GM10248 (cell line): ENCODE measurements around the gene ZBTB33.

ENCODE experiments used
- CTCF ChIA-PET: fragments of 300-600 bp; sonication (Branson Sonifier 250); formaldehyde crosslinking; extraction: SDS; loops from one replicate; lab custom pipeline; 2021; ENCODE audit warnings: antibody characterized with exemption; lab: Yijun Ruan, JAX
- POLR2A ChIA-PET: fragments of 350-650 bp; sonication (Branson Sonifier 250); formaldehyde crosslinking; extraction: SDS; loops from one replicate; lab custom pipeline; 2020; ENCODE audit warnings: antibody characterized with exemption; lab: Yijun Ruan, JAX
- DNase-seq: peaks from one replicate; pipeline ENCODE4 v3.0.0; 2012; ENCODE audit errors: extremely low spot score
- TF ChIP-seq, protein P1 (sequence below): IDR thresholded peaks from 2 replicates; pipeline ENCODE4 v1.5.1; 2012; ENCODE audit warnings: mild to moderate bottlenecking, low read depth; ENCODE audit errors: extremely low read depth, missing control alignments, control extremely low read depth

The ZBTB33 gene

DNA sequence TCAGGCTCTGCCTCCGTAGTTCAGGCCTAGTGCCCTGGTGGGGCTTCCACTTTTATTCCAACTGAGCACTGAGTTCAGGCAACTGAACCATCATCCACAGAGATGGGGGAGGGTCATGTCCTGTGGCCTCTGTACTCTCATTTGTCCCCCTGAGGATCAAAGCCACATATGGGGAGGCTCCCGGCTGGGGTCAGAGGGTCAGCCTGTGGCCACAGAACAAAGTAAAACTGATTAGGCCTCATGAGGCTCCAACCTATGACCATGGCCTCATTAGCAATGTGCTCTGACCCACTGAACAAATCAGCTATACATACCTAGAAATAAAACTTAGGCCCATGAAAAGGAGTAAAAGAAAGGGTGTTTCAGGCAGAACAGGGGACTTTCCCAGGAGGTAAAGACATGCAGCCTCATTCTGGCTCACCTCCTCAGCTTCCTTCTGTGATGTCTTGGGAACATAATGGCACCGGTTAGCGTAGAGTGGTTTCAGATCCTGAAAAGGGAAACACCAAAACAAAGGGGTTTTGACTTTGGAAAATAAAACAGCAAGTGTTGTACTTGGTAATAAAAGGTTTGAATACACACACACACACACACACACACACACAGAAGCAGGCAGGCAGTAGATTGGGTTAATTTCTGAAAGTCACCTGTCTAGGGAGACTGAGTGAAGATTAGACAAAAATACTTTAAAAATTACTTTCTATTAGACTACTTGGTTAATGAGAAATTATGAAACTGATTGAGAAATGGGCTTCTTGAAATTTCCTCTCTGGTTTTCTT is 36.3 kb downstream of the ZBTB33 start:
- ChIA-PET POLR2A (no interaction called here), CTCF (interaction anchor here (1.2 to 2.1 kb wide), 3 partner anchors 11 to 18 kb away, joined by 4 to 13 read pairs (median 5); no protein-coding TSS in a partner anchor)
- TF ChIP-seq, protein P1, sequence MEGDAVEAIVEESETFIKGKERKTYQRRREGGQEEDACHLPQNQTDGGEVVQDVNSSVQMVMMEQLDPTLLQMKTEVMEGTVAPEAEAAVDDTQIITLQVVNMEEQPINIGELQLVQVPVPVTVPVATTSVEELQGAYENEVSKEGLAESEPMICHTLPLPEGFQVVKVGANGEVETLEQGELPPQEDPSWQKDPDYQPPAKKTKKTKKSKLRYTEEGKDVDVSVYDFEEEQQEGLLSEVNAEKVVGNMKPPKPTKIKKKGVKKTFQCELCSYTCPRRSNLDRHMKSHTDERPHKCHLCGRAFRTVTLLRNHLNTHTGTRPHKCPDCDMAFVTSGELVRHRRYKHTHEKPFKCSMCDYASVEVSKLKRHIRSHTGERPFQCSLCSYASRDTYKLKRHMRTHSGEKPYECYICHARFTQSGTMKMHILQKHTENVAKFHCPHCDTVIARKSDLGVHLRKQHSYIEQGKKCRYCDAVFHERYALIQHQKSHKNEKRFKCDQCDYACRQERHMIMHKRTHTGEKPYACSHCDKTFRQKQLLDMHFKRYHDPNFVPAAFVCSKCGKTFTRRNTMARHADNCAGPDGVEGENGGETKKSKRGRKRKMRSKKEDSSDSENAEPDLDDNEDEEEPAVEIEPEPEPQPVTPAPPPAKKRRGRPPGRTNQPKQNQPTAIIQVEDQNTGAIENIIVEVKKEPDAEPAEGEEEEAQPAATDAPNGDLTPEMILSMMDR, result no peak
- peak; percentile 17 for DNase-seq

DNA sequence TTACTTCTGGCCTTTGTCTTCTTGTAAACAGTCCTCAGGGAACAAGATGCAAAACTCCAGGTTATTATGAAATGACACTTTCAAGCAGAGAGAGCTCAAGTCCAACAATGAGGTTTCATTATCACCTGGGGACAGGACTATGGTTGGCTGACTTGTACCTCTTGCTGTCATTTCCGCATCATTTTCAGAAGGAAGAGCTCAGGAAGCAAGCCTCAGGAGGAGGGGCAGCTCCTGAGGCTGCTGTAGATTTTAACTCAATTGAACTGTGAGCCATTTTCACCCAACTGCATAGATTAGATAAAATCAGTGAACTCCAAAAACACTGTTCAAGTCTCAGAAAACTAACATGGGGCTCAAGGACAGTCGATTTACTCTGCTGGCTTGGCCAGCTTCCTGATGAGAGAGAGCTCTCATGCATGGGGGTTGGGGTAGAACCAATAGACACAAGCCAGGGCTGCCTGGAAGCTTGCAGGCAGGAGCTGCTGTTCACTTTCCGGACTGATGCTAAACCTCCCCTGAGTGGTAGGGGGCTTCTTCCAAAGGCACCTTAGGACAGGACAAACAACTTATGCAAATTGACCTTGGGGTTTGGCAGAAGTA is 37.0 kb downstream of the ZBTB33 start:
- CTCF ChIA-PET, result interaction anchor here (1.6 to 2.1 kb wide), 2 partner anchors 11 to 12 kb away, joined by 5 to 13 read pairs; no protein-coding TSS in a partner anchor
- POLR2A ChIA-PET, result no interaction called here
- no peak for DNase-seq
- TF ChIP-seq, protein P1, result no peak

DNA sequence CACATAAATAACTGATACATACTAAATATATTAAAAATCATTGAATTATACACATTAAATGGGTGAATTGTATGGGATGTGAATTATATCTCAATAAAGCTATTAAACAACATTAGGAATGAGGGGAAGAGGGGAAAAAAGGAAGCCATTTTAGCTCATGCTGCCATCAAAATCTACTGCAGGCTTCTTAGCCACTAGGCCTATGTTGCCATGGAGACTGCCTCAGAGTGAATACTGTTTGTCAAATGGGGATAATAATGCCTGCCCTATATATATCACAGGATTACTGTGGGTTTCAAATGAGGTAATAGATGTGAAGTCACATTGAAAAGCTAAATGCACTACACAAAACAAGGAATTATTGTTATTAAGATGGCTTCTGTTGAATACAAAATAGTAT is 39.5 kb downstream of the ZBTB33 start:
- no peak for DNase-seq
- TF ChIP-seq, protein P1, result no peak
- ChIA-PET CTCF (interaction anchor here (1.4 to 1.6 kb wide), 2 partner anchors 10 to 19 kb away, joined by 5 to 6 read pairs; no protein-coding TSS in a partner anchor), POLR2A (no interaction called here)

DNA sequence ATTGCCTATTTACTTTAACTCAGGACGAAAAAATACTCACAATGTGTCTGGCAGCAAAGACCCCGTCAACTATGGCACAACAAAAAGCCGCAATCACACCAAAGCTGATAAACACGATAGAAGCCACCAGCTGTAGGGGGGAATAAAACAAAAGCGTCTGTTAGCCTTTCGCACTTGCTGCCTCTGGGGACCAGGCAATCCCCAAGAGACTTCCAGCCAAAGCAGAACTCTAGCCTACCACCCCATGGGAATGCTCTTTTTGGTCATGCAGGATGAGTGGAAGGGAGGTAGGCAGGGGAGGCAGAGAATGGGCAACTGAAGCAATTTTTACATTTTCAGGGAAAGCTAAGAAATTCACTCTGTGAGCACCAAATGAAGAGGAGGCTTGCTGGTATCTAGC is 40.6 kb downstream of the ZBTB33 start:
- ChIA-PET POLR2A (no interaction called here), CTCF (interaction anchor here (1.6 kb wide), 1 partner anchor 18 kb away, joined by 5 read pairs; no protein-coding TSS in a partner anchor)
- no peak for DNase-seq
- TF ChIP-seq, protein P1, result no peak

DNA sequence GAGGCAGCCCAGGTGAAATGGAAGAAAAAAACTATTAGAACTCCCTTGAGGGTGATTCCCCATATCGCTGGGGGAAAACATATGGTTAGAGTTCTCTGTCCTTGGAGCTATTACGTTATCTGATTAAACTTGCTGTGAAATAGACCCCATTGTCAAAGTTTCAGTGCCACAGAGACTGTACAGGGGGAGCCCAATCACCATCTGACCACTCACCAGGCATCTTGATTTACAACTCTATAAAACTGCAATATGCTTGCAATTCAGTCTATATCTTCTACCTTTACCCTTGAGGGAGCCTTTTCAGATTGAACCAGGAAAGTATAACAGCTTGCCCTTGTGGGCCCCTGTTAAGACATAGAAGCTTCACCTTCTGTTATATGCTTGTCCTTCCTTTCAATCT is 42.4 kb downstream of the ZBTB33 start:
- ChIA-PET POLR2A (no interaction called here), CTCF (interaction anchor here (1.0 kb wide), 1 partner anchor 79 kb away, joined by 4 read pairs; no protein-coding TSS in a partner anchor)
- TF ChIP-seq, protein P1, result no peak
- DNase-seq, result no peak

DNA sequence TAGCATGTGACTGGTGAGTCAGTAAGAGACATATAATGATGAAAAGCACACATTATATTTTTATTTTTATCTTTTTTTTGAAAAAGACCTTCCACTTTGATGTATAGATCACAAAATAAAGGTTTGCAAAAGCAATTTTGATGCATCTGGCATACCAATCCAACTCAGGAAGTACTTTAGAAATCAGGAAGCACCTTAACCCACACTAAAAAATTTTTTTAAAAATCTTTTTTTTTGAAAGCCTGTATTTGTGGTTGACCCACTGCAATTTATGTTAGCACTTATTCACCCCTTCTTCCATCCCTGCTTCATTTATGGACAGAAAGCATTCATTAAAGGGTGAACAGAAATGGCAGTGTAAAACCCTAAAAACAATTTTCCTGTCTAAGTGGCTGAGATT is 44.0 kb downstream of the ZBTB33 start:
- POLR2A ChIA-PET, result no interaction called here
- TF ChIP-seq, protein P1, result no peak
- CTCF ChIA-PET, result interaction anchor here (1.0 to 1.6 kb wide), 2 partner anchors 14 to 80 kb away, joined by 3 read pairs; no protein-coding TSS in a partner anchor
- no peak for DNase-seq
